Keratinocyte (primary cell): ENCODE measurements around the gene SEC24D. TPM values are rescaled to one million over a fixed set of nuclear protein-coding genes. Genes with fewer than 3 reads are reported as not detected.

ENCODE experiments used
- DNase-seq: peaks from one replicate; pipeline ENCODE4 v3.0.0-alpha.2; 2011; ENCODE audit warnings: low read depth, missing footprints, low spot score
- FAIRE-seq: peaks from 2 replicates; lab custom pipeline; 2011; peaks lifted over from hg19 to GRCh38; lab: Jason Lieb, UNC
- H2AFZ ChIP-seq: 2 replicates; pipeline ENCODE4 v1.6.0; 2012; ENCODE audit warnings: low read length, control low read depth, inconsistent platforms; ENCODE audit not compliant: control insufficient read depth
- H3K27ac ChIP-seq: 2 replicates; pipeline ENCODE4 v1.5.1; 2011; ENCODE audit warnings: low read length; ENCODE audit not compliant: control insufficient read depth, insufficient read depth
- H3K27me3 ChIP-seq: 3 replicates; pipeline ENCODE4 v1.6.0; 2011; ENCODE audit warnings: low read length; ENCODE audit not compliant: control insufficient read depth, insufficient read depth; ENCODE audit errors: extremely low read depth
- H3K36me3 ChIP-seq, 2 experiments: 2 replicates in 1 of 2; 3 replicates in 1 of 2; pipeline ENCODE4 v1.5.1; 2011; ENCODE audit warnings: low read length in 2 of 2, mild to moderate bottlenecking in 1 of 2; ENCODE audit not compliant: control insufficient read depth in 2 of 2, insufficient read depth in 2 of 2; ENCODE audit errors: extremely low read depth in 1 of 2
- H3K4me1 ChIP-seq: 3 replicates; pipeline ENCODE4 v1.5.1; 2011; ENCODE audit warnings: low read length; ENCODE audit not compliant: control insufficient read depth, insufficient read depth; ENCODE audit errors: extremely low read depth
- H3K4me2 ChIP-seq: 3 replicates; pipeline ENCODE4 v1.6.0; 2011; ENCODE audit warnings: low read depth, low read length; ENCODE audit not compliant: control insufficient read depth, insufficient read depth; ENCODE audit errors: extremely low read depth
- H3K4me3 ChIP-seq, 3 experiments: fragments of 200-600 bp in 1 of 3; sonication (generic) in 1 of 3; 2 replicates in 2 of 3; 3 replicates in 1 of 3; pipeline ENCODE4 v1.5.1; 2011 to 2016; ENCODE audit warnings: low read length in 3 of 3, mild to moderate bottlenecking in 3 of 3, control low read depth in 2 of 3, inconsistent platforms in 1 of 3, low read depth in 1 of 3, mixed read lengths in 1 of 3, mixed run types in 1 of 3, moderate library complexity in 1 of 3; ENCODE audit not compliant: control insufficient read depth in 2 of 3, insufficient read depth in 2 of 3; ENCODE audit errors: extremely low read depth in 1 of 3
- H3K79me2 ChIP-seq: 2 replicates; pipeline ENCODE4 v1.6.0; 2012; ENCODE audit warnings: low read length; ENCODE audit not compliant: control insufficient read depth, insufficient read depth
- H3K9ac ChIP-seq: 3 replicates; pipeline ENCODE4 v1.6.0; 2011; ENCODE audit warnings: low read length; ENCODE audit not compliant: control insufficient read depth, insufficient read depth; ENCODE audit errors: extremely low read depth
- H3K9me1 ChIP-seq: 3 replicates; pipeline ENCODE4 v1.6.0; 2011; ENCODE audit warnings: low read length; ENCODE audit not compliant: control insufficient read depth, insufficient read depth; ENCODE audit errors: extremely low read depth
- H3K9me3 ChIP-seq: 2 replicates; pipeline ENCODE4 v1.5.1; 2012; ENCODE audit warnings: low read depth, low read length; ENCODE audit not compliant: control insufficient read depth
- H4K20me1 ChIP-seq: 3 replicates; pipeline ENCODE4 v1.6.0; 2011; ENCODE audit warnings: low read length; ENCODE audit not compliant: control insufficient read depth, insufficient read depth; ENCODE audit errors: extremely low read depth
- CTCF ChIP-seq, 3 experiments: IDR thresholded peaks in 1 of 3; conservative IDR thresholded peaks in 1 of 3; optimal IDR thresholded peaks in 1 of 3; 2 replicates in 2 of 3; 3 replicates in 1 of 3; pipeline versions ENCODE3 to v1.5.1; 2011; ENCODE audit warnings: low read length in 3 of 3, mild to moderate bottlenecking in 3 of 3, moderate library complexity in 2 of 3, control low read depth in 1 of 3, inconsistent platforms in 1 of 3; ENCODE audit not compliant: insufficient read depth in 2 of 3; ENCODE audit errors: extremely low read depth in 1 of 3
- EZH2 ChIP-seq: IDR thresholded peaks from one replicate; pipeline ENCODE4 v1.6.1; 2012; ENCODE audit warnings: inconsistent platforms, mild to moderate bottlenecking, low read length, moderate library complexity
- dilution Hi-C: fragments of 300-500 bp; cut with MboI; formaldehyde crosslinking; loops from one replicate; pipeline ENCODE4 v1.7.0; 2020; ENCODE audit warnings: low sequenced_read_pairs; ENCODE audit not compliant: extremely low pct_ligation_motif_present
- polyA plus RNA-seq, 5 experiments: library from polyadenylated mRNA; depleted of rRNA in 3 of 5; stranded (reverse) in 3 of 5; stranded (forward) in 1 of 5; unstranded in 1 of 5; fragments of >200 nt; gene quantifications; 1 replicate in 1 of 5; 2 replicates in 3 of 5; 3 replicates in 1 of 5; pipeline versions ENCODE4 v1.2.1 to v1.2.3, GENCODE V29; 2011 to 2012; ENCODE audit warnings: missing spikeins in 2 of 5, low read depth in 1 of 5, low replicate concordance in 1 of 5

Gene SEC24D
- polyA plus RNA-seq, 1 donor (not counting 4 experiments of a cell fraction or from before 2014, with no cell fraction given), result 24.9 TPM

DNA sequence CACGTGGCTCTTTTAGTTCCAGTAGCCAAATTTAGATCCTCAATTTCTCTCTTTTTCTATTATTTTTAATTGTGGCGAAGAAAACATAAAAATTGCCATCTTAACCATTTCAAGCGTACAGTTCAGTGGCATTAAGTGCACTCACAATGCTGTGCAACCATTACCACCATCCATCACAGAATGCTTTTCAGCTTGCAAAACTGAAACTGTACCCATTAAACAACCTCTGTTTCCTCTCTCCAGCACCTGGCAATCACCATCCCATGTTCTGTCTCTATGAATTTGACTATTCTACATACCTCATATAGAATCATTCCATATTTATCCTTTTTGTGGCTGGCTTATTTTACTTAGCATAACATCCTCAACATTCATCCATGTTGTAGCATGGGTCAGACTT lies 75.8 kb downstream of the SEC24D start:
- H3K27ac ChIP-seq, result no peak overlapping the region
- TF ChIP-seq CTCF (optimal IDR thresholded peaks at IDR 0.05 in 1 of 3, IDR thresholded peaks at IDR 0.05 in 1 of 3, conservative IDR thresholded peaks at IDR 0.05 in 1 of 3; ENCODE audit: extremely low read depth in 1 of 3, insufficient read depth in 2 of 3, low read length in 3 of 3), result no peak
- no peak for TF ChIP-seq EZH2
- H3K4me2 ChIP-seq, result no peak overlapping the region
- H3K36me3 ChIP-seq, result peaks cover 0 to 23% of the 10 kb centered on the region in 2 experiments
- dilution Hi-C loops, result no loop called here
- H3K9me3 ChIP-seq, result no peaks in the 10 kb centered on the region
- no peak overlapping the region for H2AFZ ChIP-seq
- FAIRE-seq (no peak), DNase-seq (no peak)
- no peaks in the 10 kb centered on the region for H3K9me1 ChIP-seq
- H4K20me1 ChIP-seq, result no peaks in the 10 kb centered on the region
- no peak overlapping the region for H3K4me3 ChIP-seq
- no peak overlapping the region for H3K9ac ChIP-seq
- no peaks in the 10 kb centered on the region for H3K27me3 ChIP-seq
- H3K79me2 ChIP-seq, result no peaks in the 10 kb centered on the region
- peaks cover under 1% of the 10 kb centered on the region for H3K4me1 ChIP-seq

DNA sequence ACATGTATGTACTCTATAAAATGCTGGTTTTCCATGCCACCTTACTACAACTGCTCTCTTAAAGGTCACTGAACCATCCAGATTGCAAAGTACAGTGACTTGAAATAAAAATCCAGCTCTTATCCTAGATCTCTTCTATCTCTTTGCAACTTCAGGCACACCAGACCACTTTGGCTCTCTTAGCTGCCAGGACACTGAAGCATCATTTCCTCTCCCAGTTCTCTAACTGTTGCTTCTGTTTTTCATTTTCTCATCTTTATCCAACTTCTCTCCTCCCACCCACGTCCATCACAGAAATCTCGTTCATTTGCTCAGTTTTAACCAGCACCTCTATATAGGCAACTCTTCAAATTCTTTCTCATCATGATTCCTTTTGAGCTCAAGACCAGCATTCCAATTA lies 76.4 kb downstream of the SEC24D start:
- Histone ChIP-seq H3K9me3 (no peaks in the 10 kb centered on the region), H3K9me1 (no peaks in the 10 kb centered on the region), H3K4me1 (no peaks in the 10 kb centered on the region), H3K27ac (no peak overlapping the region), H3K9ac (no peak overlapping the region), H3K27me3 (no peaks in the 10 kb centered on the region), H3K4me3 (no peak overlapping the region), H2AFZ (no peak overlapping the region), H3K4me2 (no peak overlapping the region), H3K79me2 (no peaks in the 10 kb centered on the region), H4K20me1 (no peaks in the 10 kb centered on the region), H3K36me3 (peaks cover 0 to 20% of the 10 kb centered on the region in 2 experiments)
- FAIRE-seq (no peak), DNase-seq (no peak)
- dilution Hi-C loops, result no loop called here
- TF ChIP-seq EZH2, result no peak

- Histone ChIP-seq H3K4me3 (no peak overlapping the region), H3K9me1 (no peaks in the 10 kb centered on the region), H3K4me2 (peak overlapping the region; percentile 28), H3K4me1 (no peaks in the 10 kb centered on the region), H4K20me1 (no peaks in the 10 kb centered on the region), H3K79me2 (no peaks in the 10 kb centered on the region), H3K9me3 (no peaks in the 10 kb centered on the region), H3K9ac (no peak overlapping the region), H2AFZ (no peak overlapping the region), H3K27ac (peak overlapping the region; percentile 12), H3K27me3 (no peaks in the 10 kb centered on the region), H3K36me3 (peaks cover 0 to 16% of the 10 kb centered on the region in 2 experiments)
- DNase-seq (no peak), FAIRE-seq (no peak)
- dilution Hi-C loops, result no loop called here
- no peak for TF ChIP-seq CTCF (optimal IDR thresholded peaks at IDR 0.05 in 1 of 3, IDR thresholded peaks at IDR 0.05 in 1 of 3, conservative IDR thresholded peaks at IDR 0.05 in 1 of 3; ENCODE audit: extremely low read depth in 1 of 3, insufficient read depth in 2 of 3, low read length in 3 of 3)
- no peak for TF ChIP-seq EZH2
Observed at GRCh38 chr4:118758293-118758692, 77.6 kb downstream of the SEC24D start.
